HG02938 (cell line): ENCODE data around the gene CLN6.
"Not testable (repeated sequence)": the region's sequence is repeated elsewhere in the genome, so short reads cannot be mapped to it uniquely, and the experiment has no call there.

Experiments
- ATAC-seq: cut with Tn5 transposase; IDR thresholded peaks from one replicate; pipeline ENCODE4 v1.9.1; 2021; ENCODE audit warnings: mild to moderate bottlenecking, moderate library complexity; ENCODE audit not compliant: unreplicated experiment

The CLN6 gene

DNA sequence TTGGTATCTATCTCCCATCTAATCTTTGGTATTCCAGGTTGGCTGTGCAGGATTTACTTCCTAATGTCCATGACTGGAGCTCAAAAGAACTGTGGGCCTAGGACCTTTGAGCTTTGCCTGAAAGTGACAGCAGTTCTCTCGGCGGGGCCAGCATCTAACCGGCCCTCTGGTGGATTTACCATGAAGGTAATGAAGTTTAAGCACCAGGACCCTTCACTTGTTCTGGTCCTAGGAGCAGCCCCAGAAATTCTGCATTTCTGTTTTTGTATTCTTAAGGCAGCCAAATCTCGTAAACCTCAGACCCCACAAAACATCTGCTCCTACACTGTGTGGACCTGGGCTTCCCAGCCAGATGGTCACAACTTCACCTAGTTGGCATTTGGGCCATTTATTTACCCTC, 37.4 kb downstream of the CLN6 start:
- ATAC-seq, result no peak

DNA sequence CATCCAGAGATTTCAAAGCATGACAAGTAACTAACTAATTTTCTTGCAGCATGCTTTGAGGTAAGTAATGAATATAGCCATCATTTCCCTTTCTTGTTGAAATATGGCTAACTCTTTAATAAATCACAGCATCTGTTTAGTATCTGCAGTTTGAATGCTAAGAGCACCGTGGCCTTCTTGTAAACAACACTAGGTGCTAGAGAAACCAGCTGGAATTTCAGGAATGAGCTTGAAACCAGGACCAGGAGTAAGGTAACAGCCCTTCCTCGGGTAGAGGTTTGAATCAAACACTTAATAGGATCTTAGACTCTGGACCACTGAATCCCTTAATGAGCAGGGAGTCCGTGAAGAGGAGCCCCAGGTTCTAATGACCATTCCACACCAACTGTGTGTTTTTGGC, 38.0 kb downstream of the CLN6 start:
- ATAC-seq, result no peak

GRCh38 chr15:68190048-68190447, 39.5 kb downstream of the CLN6 start:
- ATAC-seq, result no peak

DNA sequence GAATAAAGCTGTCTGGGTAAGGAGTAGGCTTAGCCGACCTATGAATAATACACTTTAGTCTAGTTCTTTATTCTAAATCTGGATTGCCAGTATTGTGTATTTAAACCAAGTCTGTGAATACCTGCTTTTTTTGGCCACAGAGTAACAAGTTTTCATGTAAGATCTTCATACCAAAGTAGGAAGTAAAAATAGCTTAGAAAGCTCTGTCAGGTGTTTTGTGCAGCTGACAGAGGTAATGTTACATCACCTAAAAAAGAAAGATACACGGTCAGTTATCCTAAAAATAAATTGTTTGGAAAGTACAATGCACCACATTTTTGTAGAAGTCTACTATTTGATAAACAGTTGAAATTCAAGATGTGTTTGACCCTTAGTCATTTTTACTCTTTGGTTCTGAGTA, 40.9 kb downstream of the CLN6 start:
- ATAC-seq, result no peak

- no peak for ATAC-seq
Measured at GRCh38 chr15:68187559-68187958, 42.0 kb downstream of the CLN6 start.

- no peak for ATAC-seq
Measured at GRCh38 chr15:68186671-68187397, 42.7 kb downstream of the CLN6 start.

DNA sequence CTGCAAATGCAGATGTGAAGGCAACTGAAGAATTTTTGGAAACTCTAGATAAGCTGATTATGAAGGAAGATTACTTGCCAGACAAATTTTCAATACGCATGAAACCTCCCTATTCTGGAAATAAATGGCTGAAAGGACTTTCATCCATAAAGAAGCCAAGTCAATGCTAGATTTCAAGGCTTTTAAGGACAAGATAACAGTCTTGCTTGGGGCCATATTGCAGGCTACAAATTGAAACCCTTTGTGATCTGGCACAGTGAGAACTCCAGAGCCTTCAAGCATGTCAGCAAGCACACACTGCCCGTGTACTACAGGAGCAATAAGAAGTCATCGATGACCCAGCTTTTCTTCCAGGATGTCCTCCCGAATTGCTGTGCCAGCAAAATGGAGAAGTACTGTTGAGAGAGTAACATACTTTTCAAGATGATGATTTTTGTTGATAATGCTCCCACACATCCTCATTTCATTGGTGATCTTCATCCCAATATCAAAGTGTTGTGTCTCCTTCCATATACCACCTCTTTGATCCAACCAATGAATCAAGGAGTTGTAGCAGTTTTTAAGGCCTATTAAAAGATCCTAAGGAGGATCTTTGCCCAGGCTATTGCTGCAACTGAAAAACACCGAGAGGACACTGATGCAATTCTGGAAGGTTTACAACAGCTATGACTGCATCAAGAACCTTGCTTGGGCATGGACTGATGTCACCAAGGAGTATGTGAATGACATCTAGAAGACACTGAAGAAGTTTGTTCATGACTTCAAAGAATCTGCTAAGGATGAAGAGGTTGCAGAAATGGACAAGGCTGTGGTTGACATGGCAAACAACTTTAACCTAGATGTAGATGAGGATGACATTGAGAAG, 44.7 kb downstream of the CLN6 start:
- no peak for ATAC-seq

DNA sequence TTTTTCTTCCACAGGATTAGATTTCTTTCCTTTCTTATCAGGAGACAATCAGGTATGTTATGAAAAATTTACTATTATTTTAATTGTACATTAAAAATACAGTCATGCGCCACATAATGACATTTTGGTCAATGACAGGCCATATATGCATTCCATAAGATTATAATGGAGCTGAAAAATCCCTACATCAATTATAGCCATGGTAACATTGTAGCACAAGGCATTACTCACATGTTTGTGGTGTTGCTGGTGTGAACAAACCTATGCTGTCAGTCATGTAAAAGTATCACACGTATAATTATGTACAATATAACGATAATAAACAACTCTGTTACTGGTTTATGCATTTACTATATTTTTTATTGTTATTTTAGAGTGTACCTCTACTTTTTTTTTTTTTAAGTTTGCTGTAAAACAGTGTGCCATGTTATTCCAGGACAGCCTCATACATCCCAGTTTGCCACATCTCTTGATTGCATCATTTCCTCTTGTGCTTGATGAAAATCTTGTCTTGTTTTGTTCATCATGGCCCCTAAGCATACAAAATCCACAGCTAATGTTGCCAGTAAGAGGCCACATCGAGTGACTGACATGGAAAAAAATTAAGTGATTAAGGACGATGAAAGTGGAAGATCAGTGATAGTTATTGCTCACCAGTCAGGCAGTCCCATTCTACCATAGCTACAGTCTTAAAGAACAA, 45.8 kb downstream of the CLN6 start:
- ATAC-seq, result no peak

GRCh38 chr15:68177742-68178141, 51.8 kb downstream of the CLN6 start:
- ATAC-seq, result no peak

- no peak for ATAC-seq
Measured at GRCh38 chr15:68176601-68177000, 52.9 kb downstream of the CLN6 start.

- ATAC-seq, result no peak
Measured at GRCh38 chr15:68175526-68175925, 54.0 kb downstream of the CLN6 start.

- no peak for ATAC-seq
Measured at GRCh38 chr15:68173119-68173518, 56.4 kb downstream of the CLN6 start.

GRCh38 chr15:68172037-68172436, 57.5 kb downstream of the CLN6 start:
- ATAC-seq, result not testable (repeated sequence)

- ATAC-seq, result no peak
Measured at GRCh38 chr15:68166847-68167246, 62.7 kb downstream of the CLN6 start.

- no peak for ATAC-seq
Measured at GRCh38 chr15:68163191-68163590, 66.3 kb downstream of the CLN6 start.

DNA sequence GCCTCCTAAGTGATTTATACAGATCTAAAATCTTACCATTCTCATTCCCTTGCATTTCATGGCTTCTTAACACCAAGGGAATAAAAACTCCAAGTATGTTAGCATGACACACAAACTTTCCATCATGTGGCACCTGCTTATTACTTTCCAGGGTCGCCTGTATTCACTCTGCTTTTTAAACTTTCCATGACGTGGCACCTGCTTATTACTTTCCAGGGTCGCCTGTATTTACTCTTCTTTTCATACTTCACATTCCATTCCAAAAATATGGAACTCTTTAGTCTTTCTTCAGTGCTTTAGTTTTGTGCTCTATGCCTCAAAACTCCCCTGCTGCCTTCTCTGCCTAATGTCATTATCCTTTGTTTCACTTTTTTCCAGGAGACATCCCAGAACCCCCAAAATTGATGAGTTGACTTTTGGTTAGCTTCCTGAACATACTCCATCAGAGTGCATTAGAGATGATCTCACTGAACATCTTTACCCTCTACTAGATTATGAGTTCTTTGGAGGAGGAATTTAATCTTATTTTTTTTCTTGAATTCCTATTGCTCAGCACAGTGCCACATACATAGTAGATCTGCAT, 71.4 kb downstream of the CLN6 start:
- ATAC-seq, result no peak

- ATAC-seq, result no peak
Measured at GRCh38 chr15:68157074-68157473, 72.5 kb downstream of the CLN6 start.
